BLaER1 (cell line): Measurements from ENCODE around the gene AKR1D1.
"Not testable (repeated sequence)": the region's sequence is repeated elsewhere in the genome, so short reads cannot be mapped to it uniquely, and the experiment has no call there.

ENCODE experiments used
- H3K27ac ChIP-seq: shearing (Covaris generic); formaldehyde crosslinking; 2 replicates; pipeline ENCODE4 v1.8.1; 2022
- H3K27me3 ChIP-seq: shearing (Covaris generic); formaldehyde crosslinking; 2 replicates; pipeline ENCODE4 v1.8.1; 2022
- H3K36me3 ChIP-seq: shearing (Covaris generic); formaldehyde crosslinking; 2 replicates; pipeline ENCODE4 v1.8.1; 2022
- H3K4me1 ChIP-seq: shearing (Covaris generic); formaldehyde crosslinking; 2 replicates; pipeline ENCODE4 v1.8.1; 2022
- H3K4me2 ChIP-seq: shearing (Covaris generic); formaldehyde crosslinking; 2 replicates; pipeline ENCODE4 v1.8.1; 2022
- H3K4me3 ChIP-seq: shearing (Covaris generic); formaldehyde crosslinking; 2 replicates; pipeline ENCODE4 v1.8.1; 2022
- H3K9ac ChIP-seq: shearing (Covaris generic); formaldehyde crosslinking; 2 replicates; pipeline ENCODE4 v1.8.1; 2022
- H3K9me3 ChIP-seq: shearing (Covaris generic); formaldehyde crosslinking; 2 replicates; pipeline ENCODE4 v1.8.1; 2022
- H4K20me1 ChIP-seq: shearing (Covaris generic); formaldehyde crosslinking; 2 replicates; pipeline ENCODE4 v1.8.1; 2022
- Cebpa-rat ChIP-seq: shearing (Covaris generic); IDR thresholded peaks from 2 replicates; pipeline ENCODE4 v1.8.1; 2022

The AKR1D1 gene, protein sequence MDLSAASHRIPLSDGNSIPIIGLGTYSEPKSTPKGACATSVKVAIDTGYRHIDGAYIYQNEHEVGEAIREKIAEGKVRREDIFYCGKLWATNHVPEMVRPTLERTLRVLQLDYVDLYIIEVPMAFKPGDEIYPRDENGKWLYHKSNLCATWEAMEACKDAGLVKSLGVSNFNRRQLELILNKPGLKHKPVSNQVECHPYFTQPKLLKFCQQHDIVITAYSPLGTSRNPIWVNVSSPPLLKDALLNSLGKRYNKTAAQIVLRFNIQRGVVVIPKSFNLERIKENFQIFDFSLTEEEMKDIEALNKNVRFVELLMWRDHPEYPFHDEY

DNA sequence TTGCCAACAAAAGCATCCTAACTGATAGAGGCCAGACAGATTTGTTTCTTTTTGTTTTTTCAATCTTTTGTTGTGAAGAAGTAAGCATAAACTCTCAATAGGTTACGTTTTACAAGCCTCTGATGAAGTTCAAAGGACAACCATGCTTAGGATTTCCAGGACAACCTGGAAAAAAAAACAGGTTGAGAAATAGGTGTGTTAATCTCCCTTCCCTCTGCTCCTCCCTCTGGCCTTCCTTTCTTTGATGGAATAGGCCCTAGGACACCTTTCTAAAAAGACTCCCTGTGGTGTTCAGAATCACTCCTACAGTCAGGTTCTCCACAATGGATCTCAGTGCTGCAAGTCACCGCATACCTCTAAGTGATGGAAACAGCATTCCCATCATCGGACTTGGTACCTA is at the start of gene AKR1D1:
AKR1D1 (plus strand) TSS at position 264 of the 400 bp plus-strand sequence; CDS start at position 324, 60 bp downstream.
- Histone ChIP-seq H3K4me3 (no peak within 1 kb of the TSS), H3K4me2 (no peak within 1 kb of the TSS), H3K4me1 (no peaks in the 10 kb centered on the region), H3K36me3 (no peaks in the 10 kb centered on the region), H3K27me3 (no peaks in the 10 kb centered on the region), H3K9ac (no peak within 1 kb of the TSS), H3K27ac (no peak within 1 kb of the TSS), H3K9me3 (peaks cover 12% of the 10 kb centered on the region), H4K20me1 (no peaks in the 10 kb centered on the region)
- no peak for TF ChIP-seq Cebpa-rat

DNA sequence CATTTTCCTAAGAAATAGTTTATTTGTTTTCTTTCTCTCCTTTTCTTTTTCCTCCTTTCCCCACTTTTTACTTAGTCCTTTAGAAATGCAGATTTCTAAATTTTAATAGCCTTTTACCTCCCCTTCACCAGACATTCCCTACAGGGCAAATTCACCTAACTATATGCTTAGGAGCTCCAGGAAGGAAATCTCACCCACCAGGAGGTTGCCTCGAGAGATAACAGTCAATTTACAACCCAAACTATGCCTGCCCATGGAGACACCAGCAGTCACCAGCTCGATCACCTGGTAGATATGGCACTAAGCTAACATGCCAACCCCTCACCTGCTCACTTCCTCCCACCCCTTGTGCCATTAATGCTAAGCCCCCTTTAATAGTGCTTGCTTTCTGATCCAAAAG is 49.2 kb upstream of the AKR1D1 start:
- TF ChIP-seq Cebpa-rat: no peak
- Histone ChIP-seq H3K27ac (no peak overlapping the region), H3K36me3 (no peaks in the 10 kb centered on the region), H3K4me1 (no peaks in the 10 kb centered on the region; the same call in 1 of the 2 replicates), H3K4me2 (no peak overlapping the region), H4K20me1 (no peaks in the 10 kb centered on the region), H3K9me3 (peaks cover 9% of the 10 kb centered on the region), H3K9ac (no peak overlapping the region), H3K4me3 (no peak overlapping the region), H3K27me3 (no peaks in the 10 kb centered on the region)

DNA sequence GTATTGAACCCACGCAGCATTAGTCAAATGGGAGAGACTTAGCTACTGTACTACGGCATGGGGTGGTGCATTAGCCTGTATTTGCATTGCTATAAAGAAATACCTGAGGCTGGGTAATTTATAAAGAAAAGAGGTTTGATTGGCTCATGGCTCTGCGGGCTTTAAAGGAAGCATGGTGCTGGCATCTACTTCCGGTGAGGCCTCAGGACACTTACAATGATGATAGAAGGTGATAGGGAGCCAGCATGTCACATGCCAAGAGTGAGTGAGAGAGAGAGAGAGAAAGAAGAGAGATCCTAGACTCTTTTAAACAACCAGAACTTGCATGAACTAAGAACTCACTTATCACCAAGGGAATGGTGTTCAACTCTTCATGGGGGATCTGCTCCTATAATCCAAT is 47.1 kb upstream of the AKR1D1 start:
- Histone ChIP-seq H3K27me3 (no peaks in the 10 kb centered on the region), H3K4me1 (no peaks in the 10 kb centered on the region; the same call in 1 of the 2 replicates), H3K9ac (no peak overlapping the region), H3K4me3 (no peak overlapping the region), H4K20me1 (no peaks in the 10 kb centered on the region), H3K9me3 (peaks cover 9% of the 10 kb centered on the region), H3K36me3 (no peaks in the 10 kb centered on the region), H3K27ac (no peak overlapping the region), H3K4me2 (no peak overlapping the region)
- no peak for TF ChIP-seq Cebpa-rat

DNA sequence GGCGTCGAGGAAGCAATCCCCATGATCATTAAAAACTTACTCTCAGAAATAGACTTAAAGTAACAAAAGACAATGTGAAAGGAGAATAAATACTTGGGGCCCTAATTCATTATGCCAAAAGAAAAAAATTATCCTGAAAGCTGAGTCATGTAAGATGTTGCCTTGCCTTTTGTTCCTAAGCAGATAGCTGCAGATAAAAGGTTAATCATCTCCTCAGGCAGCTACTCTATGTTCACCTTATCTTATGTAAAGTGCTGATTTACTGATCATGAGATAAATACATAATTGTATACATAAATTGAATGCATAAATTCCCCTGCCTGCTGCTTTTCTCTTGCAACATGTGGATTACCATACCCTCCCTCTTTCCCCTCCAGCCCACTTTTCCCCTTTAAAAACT is 46.3 kb upstream of the AKR1D1 start:
- Histone ChIP-seq H3K9ac (no peak overlapping the region), H3K27me3 (no peaks in the 10 kb centered on the region), H3K4me3 (no peak overlapping the region), H3K4me1 (no peaks in the 10 kb centered on the region; the same call in 1 of the 2 replicates), H4K20me1 (no peaks in the 10 kb centered on the region), H3K9me3 (peaks cover 12% of the 10 kb centered on the region), H3K27ac (no peak overlapping the region), H3K4me2 (no peak overlapping the region), H3K36me3 (no peaks in the 10 kb centered on the region)
- no peak for TF ChIP-seq Cebpa-rat

DNA sequence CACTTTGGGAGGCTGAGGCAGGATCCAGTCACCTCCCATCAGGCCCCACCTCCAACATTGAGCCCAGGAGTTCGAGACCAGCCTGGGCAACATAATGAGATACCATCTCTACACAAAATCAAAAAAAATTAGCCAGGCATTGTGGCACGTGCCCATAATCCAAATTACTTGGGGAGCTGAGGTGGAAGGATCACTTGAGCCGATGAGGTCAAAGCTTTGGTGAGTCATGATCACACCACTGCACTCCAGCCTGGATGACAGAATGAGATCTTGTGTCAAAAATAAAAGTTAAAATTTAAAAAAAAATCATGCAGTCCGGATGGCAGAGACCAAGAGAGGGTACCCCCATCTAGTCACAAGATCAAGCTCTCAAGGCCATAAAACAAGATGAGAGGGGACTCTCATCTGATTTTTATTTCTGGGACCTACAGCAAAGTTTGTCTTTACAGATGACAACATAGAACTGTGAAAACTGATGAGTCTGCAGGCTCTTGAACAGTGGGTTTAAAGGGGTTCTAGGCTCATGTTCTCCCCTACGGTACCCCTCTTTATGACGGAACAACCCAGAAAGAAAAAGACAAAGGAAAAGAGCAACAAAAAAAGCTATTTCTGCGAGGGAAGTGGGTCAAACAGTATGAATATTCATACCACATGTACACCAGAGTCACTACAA is 45.4 kb upstream of the AKR1D1 start:
- TF ChIP-seq Cebpa-rat: no peak
- Histone ChIP-seq H4K20me1 (no peaks in the 10 kb centered on the region), H3K9me3 (peaks cover 15% of the 10 kb centered on the region), H3K4me3 (no peak overlapping the region), H3K27me3 (no peaks in the 10 kb centered on the region), H3K27ac (no peak overlapping the region), H3K36me3 (no peaks in the 10 kb centered on the region), H3K4me2 (no peak overlapping the region), H3K4me1 (no peaks in the 10 kb centered on the region; the same call in 1 of the 2 replicates), H3K9ac (no peak overlapping the region)

DNA sequence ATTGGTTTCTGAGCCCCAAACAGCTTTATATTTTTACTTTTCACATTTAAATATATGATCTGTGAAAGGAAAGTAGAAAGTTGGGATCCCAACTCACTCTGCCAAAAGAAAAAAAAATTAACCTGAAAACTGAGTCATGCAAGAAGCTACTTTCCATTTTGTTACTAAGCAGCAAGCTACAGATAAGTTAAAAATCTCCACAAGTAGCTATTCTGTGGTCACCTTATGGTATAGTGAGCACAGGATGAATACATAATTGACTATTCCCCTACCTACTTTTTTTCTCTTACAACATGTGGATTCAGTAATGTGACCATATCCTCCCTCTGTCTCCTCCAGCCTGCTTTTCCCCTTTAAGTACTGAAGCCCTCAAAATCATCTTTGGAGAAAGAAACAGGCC is 44.1 kb upstream of the AKR1D1 start:
- no peak overlapping the region for H3K27ac ChIP-seq
- no peaks in the 10 kb centered on the region for H4K20me1 ChIP-seq
- no peak overlapping the region for H3K9ac ChIP-seq
- H3K4me2 ChIP-seq: no peak overlapping the region
- peaks cover 29% of the 10 kb centered on the region for H3K9me3 ChIP-seq
- H3K27me3 ChIP-seq: no peaks in the 10 kb centered on the region
- H3K36me3 ChIP-seq: no peaks in the 10 kb centered on the region
- H3K4me3 ChIP-seq: no peak overlapping the region
- H3K4me1 ChIP-seq: no peaks in the 10 kb centered on the region; the same call in 1 of the 2 replicates
- TF ChIP-seq Cebpa-rat: no peak

DNA sequence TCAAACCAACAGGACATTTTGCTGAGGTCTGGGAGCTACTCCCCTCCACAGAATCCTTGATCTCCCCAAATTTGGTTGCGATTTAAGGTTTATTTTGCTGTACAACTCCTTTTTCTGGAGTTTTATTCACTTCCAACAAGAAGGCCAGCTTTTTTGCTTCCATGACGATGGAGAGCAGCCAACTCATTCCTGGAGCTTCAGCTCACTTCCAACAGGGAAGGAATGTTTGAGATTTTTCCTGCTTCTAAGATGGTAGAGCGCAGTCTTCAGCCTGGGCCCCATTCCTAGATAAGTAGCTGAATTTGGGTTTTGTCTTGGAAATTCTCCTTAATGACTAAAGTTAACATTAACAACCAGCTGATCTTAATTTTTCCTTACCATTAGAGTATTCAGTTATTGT is 43.5 kb upstream of the AKR1D1 start:
- no peak overlapping the region for H3K27ac ChIP-seq
- H3K27me3 ChIP-seq: no peaks in the 10 kb centered on the region
- no peak overlapping the region for H3K4me2 ChIP-seq
- H3K9me3 ChIP-seq: peaks cover 33% of the 10 kb centered on the region
- TF ChIP-seq Cebpa-rat: no peak
- no peaks in the 10 kb centered on the region; the same call in 1 of the 2 replicates for H3K4me1 ChIP-seq
- no peaks in the 10 kb centered on the region for H3K36me3 ChIP-seq
- no peaks in the 10 kb centered on the region for H4K20me1 ChIP-seq
- H3K4me3 ChIP-seq: no peak overlapping the region
- H3K9ac ChIP-seq: no peak overlapping the region

DNA sequence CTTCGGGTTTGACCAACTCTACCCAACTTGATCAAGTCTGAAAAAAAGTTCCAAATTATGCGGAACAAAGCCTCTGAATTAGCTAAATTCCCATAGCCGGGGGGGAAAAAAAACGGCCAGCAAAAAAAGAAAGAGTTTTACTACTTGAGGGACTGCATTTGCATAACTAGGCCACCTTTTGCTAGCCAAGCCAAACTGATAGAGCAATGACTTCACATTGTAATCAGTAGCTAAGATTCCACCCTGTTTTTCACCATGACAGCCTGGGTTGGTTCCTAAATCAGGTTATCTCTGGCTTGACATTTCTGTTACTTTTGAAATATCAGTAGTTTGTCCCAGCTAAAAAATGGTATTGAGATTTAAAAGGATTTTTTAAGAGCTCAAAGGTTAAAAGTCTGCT is 43.0 kb upstream of the AKR1D1 start:
- Histone ChIP-seq H3K9ac (no peak overlapping the region), H3K4me1 (no peaks in the 10 kb centered on the region; the same call in 1 of the 2 replicates), H3K27me3 (no peaks in the 10 kb centered on the region), H3K4me3 (no peak overlapping the region), H4K20me1 (no peaks in the 10 kb centered on the region), H3K27ac (no peak overlapping the region), H3K36me3 (no peaks in the 10 kb centered on the region), H3K9me3 (peaks cover 33% of the 10 kb centered on the region), H3K4me2 (no peak overlapping the region)
- no peak for TF ChIP-seq Cebpa-rat

DNA sequence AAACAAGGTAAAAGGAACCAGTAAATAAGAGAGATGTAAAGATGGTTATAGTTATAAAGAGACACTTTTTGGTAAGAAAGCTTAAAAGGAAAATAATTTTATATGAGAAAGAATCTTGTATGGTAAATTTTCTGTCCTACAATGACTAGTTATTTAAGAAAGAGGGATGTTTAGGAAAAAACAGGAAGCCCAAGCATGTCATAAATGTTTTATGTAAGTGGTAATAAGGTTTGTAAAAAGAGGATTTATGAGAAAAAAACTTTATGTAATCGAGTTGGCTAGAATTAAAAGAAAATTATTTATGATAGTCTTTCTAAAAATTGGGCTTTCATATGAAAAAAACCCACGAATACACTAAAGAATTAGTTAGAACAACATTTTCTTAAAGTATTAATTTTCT is 40.1 kb upstream of the AKR1D1 start:
- Histone ChIP-seq H3K9me3 (peaks cover 33% of the 10 kb centered on the region), H3K36me3 (no peaks in the 10 kb centered on the region), H3K4me3 (no peak overlapping the region), H3K27ac (no peak overlapping the region), H3K4me1 (no peaks in the 10 kb centered on the region), H3K9ac (no peak overlapping the region), H3K4me2 (no peak overlapping the region), H3K27me3 (no peaks in the 10 kb centered on the region), H4K20me1 (no peaks in the 10 kb centered on the region)
- no peak for TF ChIP-seq Cebpa-rat

DNA sequence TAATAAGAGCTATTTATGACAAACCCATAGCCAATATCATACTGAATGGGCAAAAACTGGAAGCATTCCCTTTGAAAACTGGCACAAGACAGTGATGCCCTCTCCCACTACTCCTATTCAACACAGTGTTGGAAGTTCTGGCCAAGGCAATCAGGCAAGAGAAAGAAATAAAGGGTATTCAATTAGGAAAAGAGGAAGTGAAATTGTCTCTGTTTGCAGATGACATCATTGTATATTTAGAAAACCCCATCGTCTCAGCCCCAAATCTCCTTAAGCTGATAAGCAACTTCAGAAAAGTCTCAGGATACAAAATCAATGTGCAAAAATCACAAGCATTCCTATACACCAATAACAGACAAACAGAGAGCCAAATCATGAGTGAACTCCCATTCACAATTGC is 36.2 kb upstream of the AKR1D1 start:
- H3K4me2 ChIP-seq, H3K4me1 ChIP-seq, H4K20me1 ChIP-seq, H3K36me3 ChIP-seq, H3K27me3 ChIP-seq, H3K4me3 ChIP-seq, H3K27ac ChIP-seq, H3K9ac ChIP-seq: not testable (repeated sequence)
- H3K9me3 ChIP-seq: peaks cover 26% of the 10 kb centered on the region
